Pancreas (tissue), 10 donors: ENCODE measurements around the gene ULK4. TPM values are rescaled to one million over a fixed set of nuclear protein-coding genes. Genes with fewer than 3 reads are reported as not detected.

Source experiments
- ATAC-seq, 4 donors: fragments of 200-7000 bp; cut with Tn5 transposase; one replicate each; pipeline versions ENCODE4 v1.8.0 to v1.9.1; 2020; ENCODE audit warnings: mild to moderate bottlenecking in 4 of 4, moderate library complexity in 4 of 4
- DNase-seq, 6 donors: peaks; one replicate each; pipeline ENCODE4 v3.0.0-alpha.2; 2020
- FAIRE-seq: peaks from 2 replicates; lab custom pipeline; 2012; peaks lifted over from hg19 to GRCh38; lab: Jason Lieb, UNC
- H3K27ac ChIP-seq, 4 donors: fragments of 200-600 bp; sonication (generic); 1 replicate in 3 of 4; 2 replicates in 1 of 4; pipeline versions ENCODE4 v1.5.0 to v1.8.0; 2020
- H3K27me3 ChIP-seq, 4 donors: fragments of 200-600 bp; one replicate each; pipeline ENCODE4 v1.8.0; 2021
- H3K36me3 ChIP-seq, 3 donors: fragments of 200-600 bp; sonication (generic) in 1 of 3; one replicate each; pipeline versions ENCODE4 v1.5.0 to v1.8.0; 2020 to 2021
- H3K4me1 ChIP-seq, 3 donors: fragments of 200-600 bp; one replicate each; pipeline ENCODE4 v1.8.0; 2021
- H3K4me3 ChIP-seq, 4 donors: fragments of 200-600 bp; sonication (generic) in 2 of 4; one replicate each; pipeline versions ENCODE4 v1.5.0 to v1.8.0; 2020 to 2021
- H3K9me3 ChIP-seq, 4 donors: fragments of 200-600 bp; one replicate each; pipeline ENCODE4 v1.8.0; 2021
- CTCF ChIP-seq, 4 donors: fragments of 200-600 bp; sonication (generic) in 3 of 4; IDR thresholded peaks; one replicate each; pipeline versions ENCODE4 v1.5.0 to v1.8.0; 2021; ENCODE audit warnings: antibody characterized with exemption in 4 of 4
- WGBS, 2 donors: extraction: QIAGEN DNeasy Blood & Tissue Kit; methylation state at CpG; one replicate each; pipeline ENCODE4 v1.1.7; 2013; 5-methylcytosine and 5-hydroxymethylcytosine counted together
- intact Hi-C, 3 donors: fragments of 100-400 bp; cut with DNase I; formaldehyde crosslinking; loops; one replicate each; pipeline versions ENCODE4 v1.11.1 to v1.14.2; 2022
- polyA plus RNA-seq, 2 donors: library from polyadenylated mRNA; stranded (reverse); fragments of 200-250 nt; gene quantifications; one replicate each; pipeline ENCODE4 v1.2.3, GENCODE V29; 2013
- total RNA-seq, 6 donors: library from RNA; stranded (reverse); fragmentation: NEBNext Ultra II Directional in 4 of 6; extraction: Animal tissue kit (Norgen Biotek cat#: 25700) in 4 of 6; gene quantifications; one replicate each; pipeline versions ENCODE4 v1.2.1 to v1.2.4, GENCODE V29; 2021 to 2023
- donor health status: healthy with polysubstance abuse.
- donor health status: DM: no; HTN: no; CAD: no; lungs with moderate emphysema.
- donor health status: DM: no; HTN: no; CAD: no.
- donor health status: control.
- donor health status: control.
- donor health status: Bipolar disorder and iron deficiency.
- donor health status: DM: yes; HTN: yes; CAD: no.
- donor health status: DM: no; HTN: no; CAD: no.
- donor health status: DM: no; HTN: no; CAD: no.
- donor health status: DM: yes; HTN: yes; CAD: no.

Gene ULK4
- total and polyA plus RNA-seq, 8 donors: 2.3 to 8.6 (median 4.2) TPM

- Histone ChIP-seq H3K27ac (no peak overlapping the region), H3K4me1 (no peaks in the 10 kb centered on the region), H3K36me3 (no peaks in the 10 kb centered on the region), H3K4me3 (no peak overlapping the region), H3K9me3 (no peaks in the 10 kb centered on the region), H3K27me3 (no peaks in the 10 kb centered on the region)
- intact Hi-C loops: no loop called here
- no peak for DNase-seq
- TF ChIP-seq CTCF (IDR thresholded peaks at IDR 0.05): no peak
- ATAC-seq: no peak
- FAIRE-seq: no peak
- WGBS, 2 donors: 77 to 87% methylated on average over 4 of the region's 4 CpGs
Measured at GRCh38 chr3:41431386-41431785, 530.5 kb downstream of the ULK4 start.

GRCh38 chr3:41430886-41431285, 531.0 kb downstream of the ULK4 start:
- intact Hi-C loops: no loop called here
- Histone ChIP-seq H3K4me1 (no peaks in the 10 kb centered on the region), H3K27ac (no peak overlapping the region), H3K27me3 (no peaks in the 10 kb centered on the region), H3K4me3 (no peak overlapping the region), H3K36me3 (no peaks in the 10 kb centered on the region), H3K9me3 (no peaks in the 10 kb centered on the region)
- TF ChIP-seq CTCF (IDR thresholded peaks at IDR 0.05): no peak
- WGBS, 2 donors: 94 to 97% methylated on average over 12 of the region's 12 CpGs
- DNase-seq (no peak), ATAC-seq (no peak), FAIRE-seq (no peak)

- intact Hi-C loops: no loop called here
- Histone ChIP-seq H3K4me1 (no peaks in the 10 kb centered on the region), H3K9me3 (no peaks in the 10 kb centered on the region), H3K4me3 (no peak overlapping the region), H3K36me3 (no peaks in the 10 kb centered on the region), H3K27ac (no peak overlapping the region), H3K27me3 (no peaks in the 10 kb centered on the region)
- no peak for TF ChIP-seq CTCF (IDR thresholded peaks at IDR 0.05)
- FAIRE-seq (no peak), ATAC-seq (no peak), DNase-seq (no peak)
- whole genome bisulfite sequencing, 2 donors: 79 to 91% methylated on average over 3 of the region's 3 CpGs
Measured at GRCh38 chr3:41430391-41430790, 531.5 kb downstream of the ULK4 start.

- Histone ChIP-seq H3K9me3 (no peaks in the 10 kb centered on the region), H3K36me3 (no peaks in the 10 kb centered on the region), H3K27me3 (no peaks in the 10 kb centered on the region), H3K4me3 (no peak overlapping the region), H3K27ac (no peak overlapping the region), H3K4me1 (no peaks in the 10 kb centered on the region)
- intact Hi-C loops: no loop called here
- FAIRE-seq: no peak
- no peak for TF ChIP-seq CTCF (IDR thresholded peaks at IDR 0.05)
- WGBS, 2 donors: 20% methylated on average over 3 of the region's 3 CpGs
- ATAC-seq: no peak
- no peak for DNase-seq
Measured at GRCh38 chr3:41426485-41426884, 535.4 kb downstream of the ULK4 start.

GRCh38 chr3:41424543-41425300, 537.2 kb downstream of the ULK4 start:
- Histone ChIP-seq H3K4me3 (no peak overlapping the region), H3K9me3 (no peaks in the 10 kb centered on the region), H3K36me3 (no peaks in the 10 kb centered on the region), H3K27ac (no peak overlapping the region), H3K27me3 (no peaks in the 10 kb centered on the region), H3K4me1 (no peaks in the 10 kb centered on the region)
- DNase-seq (no peak), FAIRE-seq (no peak), ATAC-seq (no peak)
- TF ChIP-seq CTCF (IDR thresholded peaks at IDR 0.05): no peak
- WGBS, 2 donors: 92 to 95% methylated on average over 4 of the region's 4 CpGs
- intact Hi-C loops: no loop called here
